A673 (cell line): ENCODE measurements around the gene CD276. TPM values are rescaled to one million over a fixed set of nuclear protein-coding genes. Genes with fewer than 3 reads are reported as not detected.

Source experiments
- BruUV-seq: library from RNA; stranded (reverse); fragments of 400-500 nt; replicated peaks from 2 replicates; lab custom pipeline; 2021; lab: Mats Ljungman, UMichigan
- CTCF ChIA-PET: fragments of 300-600 bp; sonication (Branson Sonifier 250); formaldehyde crosslinking; loops from one replicate; lab custom pipeline; 2022; ENCODE audit warnings: antibody characterized with exemption; lab: Charles Lee
- POLR2A ChIA-PET: fragments of 300-600 bp; sonication (Branson Sonifier 250); formaldehyde crosslinking; loops from one replicate; lab custom pipeline; 2022; ENCODE audit warnings: antibody characterized with exemption; ENCODE audit not compliant: low non-redundant PET; lab: Charles Lee
- DNase-seq: peaks from one replicate; pipeline ENCODE4 v3.0.0-alpha.2; 2015; ENCODE audit warnings: low spot score
- H3K27ac ChIP-seq: fragments of 200-600 bp; sonication (generic); 2 replicates; pipeline ENCODE4 v1.5.1; 2016; ENCODE audit warnings: mixed run types, low read depth, mild to moderate bottlenecking, mixed read lengths, antibody characterized with exemption, low read length; ENCODE audit not compliant: poor library complexity, severe bottlenecking
- H3K27me3 ChIP-seq: fragments of 200-600 bp; sonication (generic); replicated peaks from 2 replicates; pipeline ENCODE4 v1.6.1; 2017; ENCODE audit warnings: mixed run types, low read depth, mild to moderate bottlenecking, mixed read lengths, antibody characterized with exemption, low read length; ENCODE audit not compliant: insufficient read depth, poor library complexity
- H3K36me3 ChIP-seq: fragments of 200-600 bp; sonication (generic); 2 replicates; pipeline ENCODE4 v1.6.1; 2016; ENCODE audit warnings: mixed run types, mild to moderate bottlenecking, mixed read lengths, antibody characterized with exemption, low read length; ENCODE audit not compliant: insufficient read depth, poor library complexity, severe bottlenecking
- H3K4me1 ChIP-seq: fragments of 200-600 bp; sonication (generic); 2 replicates; pipeline ENCODE4 v1.6.1; 2017; ENCODE audit warnings: mixed run types, mild to moderate bottlenecking, mixed read lengths, antibody characterized with exemption, low read length; ENCODE audit not compliant: insufficient read depth, poor library complexity, severe bottlenecking
- H3K4me3 ChIP-seq: fragments of 200-600 bp; sonication (generic); 2 replicates; pipeline ENCODE4 v1.5.1; 2016; ENCODE audit warnings: low read depth, mixed run types, mild to moderate bottlenecking, mixed read lengths, low read length; ENCODE audit not compliant: poor library complexity, severe bottlenecking
- H3K9me3 ChIP-seq: fragments of 200-600 bp; sonication (generic); 2 replicates; pipeline ENCODE4 v1.6.1; 2016; ENCODE audit warnings: mixed run types, low read depth, mild to moderate bottlenecking, mixed read lengths, antibody characterized with exemption, low read length; ENCODE audit not compliant: poor library complexity, severe bottlenecking
- EZH2 ChIP-seq: fragments of 200-600 bp; sonication (generic); IDR thresholded peaks from 2 replicates; pipeline ENCODE4 v1.6.1; 2017; ENCODE audit warnings: borderline replicate concordance, low read depth, mild to moderate bottlenecking, mixed read lengths, antibody characterized with exemption, low read length; ENCODE audit not compliant: poor library complexity, severe bottlenecking
- intact Hi-C: fragments of 100-400 bp; cut with micrococcal nuclease; formaldehyde crosslinking; loops from one replicate; pipeline ENCODE4 v1.10.0; 2022; ENCODE audit not compliant: unreplicated experiment
- total RNA-seq: library from RNA; stranded (reverse); gene quantifications from 2 replicates; pipeline ENCODE4 v1.2.3, GENCODE V29; 2021
- TF ChIP-seq, protein P1 (sequence below): fragments of 300-800, 200-600 bp; sonication (generic); conservative IDR thresholded peaks from 2 replicates; pipeline ENCODE4 v1.5.1; 2017; ENCODE audit warnings: low read depth, mild to moderate bottlenecking, antibody characterized with exemption, low read length, moderate library complexity, mixed read lengths

The CD276 gene
- total RNA-seq, 1 experiment from 2014 or later: 71.4 TPM

DNA sequence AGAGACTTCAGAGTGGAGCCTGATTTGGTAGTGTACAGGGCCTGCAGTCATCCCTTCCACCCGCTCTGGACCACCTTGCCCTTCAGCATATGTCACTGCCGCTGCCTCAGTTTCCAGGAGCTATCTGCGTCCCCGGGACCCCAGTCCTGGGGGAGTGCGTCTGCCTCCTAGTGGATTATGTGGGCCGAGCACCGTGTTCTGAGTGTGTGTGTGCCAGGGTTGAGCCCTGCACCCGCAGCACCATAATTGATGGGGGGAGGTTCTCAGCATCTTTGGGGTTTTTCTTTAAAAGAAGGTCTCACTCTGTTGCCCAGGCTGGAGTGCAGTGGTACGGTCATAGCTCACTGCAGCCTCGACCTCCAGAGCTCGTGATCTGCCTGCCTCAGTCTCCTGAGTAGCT is 33.6 kb downstream of the CD276 start:
- intact Hi-C loops: no loop called here
- POLR2A ChIA-PET: interaction anchor here (0.6 kb wide), 1 partner anchor 108 kb away, joined by 12 read pairs; no protein-coding TSS in a partner anchor
- CTCF ChIA-PET: interaction anchor here (1.0 kb wide), 1 partner anchor 13 kb away, joined by 9 read pairs; no protein-coding TSS in a partner anchor
- Histone ChIP-seq H3K4me1 (peaks cover 5% of the 10 kb centered on the region), H3K36me3 (peaks cover 2% of the 10 kb centered on the region), H3K27me3 (no peaks in the 10 kb centered on the region), H3K9me3 (no peaks in the 10 kb centered on the region), H3K4me3 (no peak overlapping the region), H3K27ac (no peak overlapping the region)
- TF ChIP-seq, protein P1, sequence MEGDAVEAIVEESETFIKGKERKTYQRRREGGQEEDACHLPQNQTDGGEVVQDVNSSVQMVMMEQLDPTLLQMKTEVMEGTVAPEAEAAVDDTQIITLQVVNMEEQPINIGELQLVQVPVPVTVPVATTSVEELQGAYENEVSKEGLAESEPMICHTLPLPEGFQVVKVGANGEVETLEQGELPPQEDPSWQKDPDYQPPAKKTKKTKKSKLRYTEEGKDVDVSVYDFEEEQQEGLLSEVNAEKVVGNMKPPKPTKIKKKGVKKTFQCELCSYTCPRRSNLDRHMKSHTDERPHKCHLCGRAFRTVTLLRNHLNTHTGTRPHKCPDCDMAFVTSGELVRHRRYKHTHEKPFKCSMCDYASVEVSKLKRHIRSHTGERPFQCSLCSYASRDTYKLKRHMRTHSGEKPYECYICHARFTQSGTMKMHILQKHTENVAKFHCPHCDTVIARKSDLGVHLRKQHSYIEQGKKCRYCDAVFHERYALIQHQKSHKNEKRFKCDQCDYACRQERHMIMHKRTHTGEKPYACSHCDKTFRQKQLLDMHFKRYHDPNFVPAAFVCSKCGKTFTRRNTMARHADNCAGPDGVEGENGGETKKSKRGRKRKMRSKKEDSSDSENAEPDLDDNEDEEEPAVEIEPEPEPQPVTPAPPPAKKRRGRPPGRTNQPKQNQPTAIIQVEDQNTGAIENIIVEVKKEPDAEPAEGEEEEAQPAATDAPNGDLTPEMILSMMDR: peak; percentile 46
- TF ChIP-seq EZH2: no peak
- no TSS peak for BruUV-seq
- DNase-seq: no peak

- no peak overlapping the region for H3K27ac ChIP-seq
- no TSS peak for BruUV-seq
Observed at GRCh38 chr15:73718694-73719093, 34.5 kb downstream of the CD276 start.

DNA sequence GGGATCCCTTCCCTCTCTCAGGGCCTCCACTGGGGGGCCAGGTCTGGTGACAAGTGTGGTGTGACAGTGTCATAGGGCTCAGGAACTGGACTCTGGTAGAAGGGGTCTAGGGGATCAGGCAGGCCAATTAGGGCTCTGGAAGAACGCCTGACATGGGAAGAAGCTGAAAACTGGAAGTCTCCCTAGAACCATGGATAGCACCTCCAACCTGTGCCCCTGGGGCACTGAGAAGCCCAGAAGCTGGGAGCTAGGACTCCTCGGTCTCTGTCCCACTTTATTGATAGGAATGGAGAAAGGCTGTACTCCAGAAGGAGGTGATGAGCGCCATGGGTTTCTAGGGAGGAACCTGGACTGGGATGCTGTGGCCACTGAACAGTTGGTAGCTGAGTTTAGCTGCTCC is 38.2 kb downstream of the CD276 start:
- intact Hi-C loops: no loop called here
- no peaks in the 10 kb centered on the region for H3K27me3 ChIP-seq
- no peak for DNase-seq
- H3K36me3 ChIP-seq: no peaks in the 10 kb centered on the region
- POLR2A ChIA-PET: no interaction called here
- no TSS peak for BruUV-seq
- CTCF ChIA-PET: no interaction called here
- no peak overlapping the region for H3K27ac ChIP-seq
- H3K9me3 ChIP-seq: no peaks in the 10 kb centered on the region
- no peak overlapping the region for H3K4me3 ChIP-seq
- peaks cover 5% of the 10 kb centered on the region for H3K4me1 ChIP-seq
- no peak for TF ChIP-seq EZH2
- TF ChIP-seq, protein P1: no peak

More at GRCh38 chr15:73718694-73719093, 34.5 kb downstream of the CD276 start:
- ChIA-PET POLR2A (no interaction called here), CTCF (no interaction called here)
- H3K36me3 ChIP-seq: no peaks in the 10 kb centered on the region
- intact Hi-C loops: no loop called here
- no peaks in the 10 kb centered on the region for H3K27me3 ChIP-seq
- H3K9me3 ChIP-seq: no peaks in the 10 kb centered on the region
- DNase-seq: no peak
- peaks cover 5% of the 10 kb centered on the region for H3K4me1 ChIP-seq
- no peak overlapping the region for H3K4me3 ChIP-seq
- TF ChIP-seq, protein P1: no peak
- TF ChIP-seq EZH2: no peak
